SK-N-SH (cell line): ENCODE measurements around the gene MAN2A2. TPM values are rescaled to one million over a fixed set of nuclear protein-coding genes. Genes with fewer than 3 reads are reported as not detected.

ENCODE experiments used
- CTCF ChIA-PET: fragments of 300-600, 350-600 bp; formaldehyde crosslinking; extraction: SDS; loops from one replicate; lab custom pipeline; 2021; lab: Yijun Ruan, JAX
- POLR2A ChIA-PET: fragments of 350-600 bp; sonication (Branson Sonifier 250); formaldehyde crosslinking; extraction: SDS; loops from one replicate; lab custom pipeline; 2020; ENCODE audit warnings: antibody characterized with exemption, inconsistent platforms; lab: Yijun Ruan, JAX
- DNase-seq: peaks from one replicate; pipeline ENCODE4 v3.0.0; 2012
- H2AFZ ChIP-seq: fragments of 200-600 bp; sonication (generic); 2 replicates; pipeline ENCODE4 v1.8.1; 2016; ENCODE audit warnings: antibody characterized with exemption, mild to moderate bottlenecking, low read depth
- H3F3A ChIP-seq: fragments of 200-600 bp; sonication (generic); replicated peaks from 2 replicates; pipeline ENCODE3; 2016; ENCODE audit warnings: antibody characterized with exemption, mild to moderate bottlenecking; ENCODE audit not compliant: insufficient read depth
- H3K27ac ChIP-seq, 2 experiments: fragments of 200-500 bp in 1 of 2; fragments of 200-600 bp in 1 of 2; sonication (Bioruptor generic) in 1 of 2; sonication (generic), shearing (Covaris generic) in 1 of 2; 2 replicates each; pipeline versions ENCODE4 v1.5.1 to v1.6.1; 2014 to 2016; ENCODE audit warnings: low read depth in 2 of 2, inconsistent platforms in 1 of 2, low read length in 1 of 2, mild to moderate bottlenecking in 1 of 2, mixed read lengths in 1 of 2
- H3K27me3 ChIP-seq: fragments of 200-600 bp; sonication (generic), shearing (Covaris generic); 2 replicates; pipeline ENCODE4 v1.6.1; 2016; ENCODE audit warnings: mixed run types; ENCODE audit not compliant: insufficient read depth
- H3K36me3 ChIP-seq, 2 experiments: fragments of 200-500 bp in 1 of 2; fragments of 200-600 bp in 1 of 2; sonication (Bioruptor generic) in 1 of 2; sonication (generic) in 1 of 2; replicated peaks in 1 of 2; 2 replicates each; pipeline versions ENCODE3 to v1.5.1; 2014 to 2016; ENCODE audit warnings: low read length in 1 of 2, mild to moderate bottlenecking in 1 of 2; ENCODE audit not compliant: insufficient read depth in 2 of 2, control insufficient read depth in 1 of 2
- H3K4me1 ChIP-seq, 2 experiments: fragments of 200-500 bp in 1 of 2; fragments of 200-600 bp in 1 of 2; sonication (Bioruptor generic) in 1 of 2; sonication (generic), shearing (Covaris generic) in 1 of 2; 2 replicates each; pipeline versions ENCODE4 v1.5.1 to v1.6.1; 2014 to 2016; ENCODE audit warnings: low read depth in 1 of 2, low read length in 1 of 2, mixed run types in 1 of 2; ENCODE audit not compliant: insufficient read depth in 2 of 2, control insufficient read depth in 1 of 2
- H3K4me2 ChIP-seq: fragments of 200-600 bp; sonication (generic), shearing (Covaris generic); 2 replicates; pipeline ENCODE4 v1.6.1; 2017; ENCODE audit warnings: mixed run types
- H3K4me3 ChIP-seq, 2 experiments: fragments of 200-500 bp in 1 of 2; fragments of 200-600 bp in 1 of 2; sonication (Bioruptor generic) in 1 of 2; sonication (generic), shearing (Covaris generic) in 1 of 2; 2 replicates each; pipeline versions ENCODE4 v1.5.1 to v1.8.1; 2014 to 2016; ENCODE audit warnings: low read depth in 2 of 2, inconsistent platforms in 1 of 2, low read length in 1 of 2, mild to moderate bottlenecking in 1 of 2, mixed read lengths in 1 of 2, moderate library complexity in 1 of 2
- H3K79me2 ChIP-seq: fragments of 200-600 bp; sonication (generic); 2 replicates; pipeline ENCODE4 v1.8.1; 2017; ENCODE audit warnings: mild to moderate bottlenecking; ENCODE audit not compliant: insufficient read depth
- H3K9ac ChIP-seq: fragments of 200-600 bp; sonication (generic); 2 replicates; pipeline ENCODE4 v1.6.1; 2017; ENCODE audit warnings: mixed run types
- H3K9me2 ChIP-seq: fragments of 200-600 bp; sonication (generic); 2 replicates; pipeline ENCODE4 v1.6.1; 2017; ENCODE audit warnings: mixed run types
- H3K9me3 ChIP-seq: fragments of 200-600 bp; sonication (generic); 2 replicates; pipeline ENCODE4 v1.6.1; 2017; ENCODE audit warnings: mixed run types, mild to moderate bottlenecking, moderate library complexity
- H4K20me1 ChIP-seq: fragments of 200-600 bp; sonication (generic); 2 replicates; pipeline ENCODE4 v1.6.1; 2017; ENCODE audit warnings: mild to moderate bottlenecking, mixed run types; ENCODE audit not compliant: insufficient read depth
- RCOR1 ChIP-seq: fragments of 150-350 bp; IDR thresholded peaks from 2 replicates; pipeline ENCODE4 v1.6.1; 2017; ENCODE audit warnings: antibody characterized with exemption, low read length
- RXRA ChIP-seq: IDR thresholded peaks from 2 replicates; pipeline ENCODE4 v1.4.0; 2012; ENCODE audit warnings: low read depth, mild to moderate bottlenecking, borderline replicate concordance
- SIN3A ChIP-seq: IDR thresholded peaks from 2 replicates; pipeline ENCODE4 v1.6.1; 2012; ENCODE audit warnings: low read depth, mild to moderate bottlenecking, low read length, moderate library complexity, borderline replicate concordance
- YY1 ChIP-seq: IDR thresholded peaks from 2 replicates; pipeline ENCODE4 v1.4.0; 2012; ENCODE audit warnings: low read depth, mild to moderate bottlenecking
- WGBS: methylation state at CpG from one replicate; pipeline ENCODE4 v1.1.6; 2017; ENCODE audit warnings: low lambda C conversion rate; 5-methylcytosine and 5-hydroxymethylcytosine counted together
- polyA plus RNA-seq, 3 experiments: library from polyadenylated mRNA; depleted of rRNA; stranded (reverse); fragments of >200 nt; gene quantifications; 2 replicates each; pipeline ENCODE4 v1.2.3, GENCODE V29; 2012
- small RNA-seq, 7 experiments: library from RNA; depleted of rRNA; stranded (forward); fragments of <200 nt; gene quantifications; one replicate each; pipeline ENCODE3, GENCODE V24; 2012
- TF ChIP-seq, protein P1 (sequence below): fragments of 150-350 bp; IDR thresholded peaks from 2 replicates; pipeline ENCODE4 v1.6.1; 2017; ENCODE audit warnings: antibody characterized with exemption, low read length, low read depth, borderline replicate concordance

Gene MAN2A2
- polyA plus RNA-seq, 1 of the 3 experiments (the other 2 are of a cell fraction) = 35.0 TPM

DNA sequence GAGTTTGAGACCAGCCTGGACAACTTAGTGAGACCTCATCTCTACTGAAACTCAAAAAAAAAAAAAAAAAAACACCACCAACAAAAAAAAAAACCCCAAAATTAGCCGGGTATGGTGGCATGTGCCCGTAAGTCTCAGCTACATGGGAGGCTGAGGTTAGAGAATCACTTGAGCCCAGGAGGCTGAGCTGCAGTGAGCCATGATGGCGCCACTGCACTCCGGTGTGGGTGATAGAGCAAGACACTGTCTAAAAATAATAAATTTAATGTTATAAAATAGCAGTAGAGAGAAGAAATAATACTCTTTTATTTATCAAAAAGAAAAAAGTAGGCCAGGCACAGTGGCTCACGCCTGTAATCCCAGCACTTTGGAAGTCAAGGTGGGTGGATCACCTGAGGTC is 69.0 kb downstream of the MAN2A2 start:
- Histone ChIP-seq H3K4me1 (no peaks in the 10 kb centered on the region), H3K79me2 (peaks cover 3% of the 10 kb centered on the region), H3K4me2 (no peak overlapping the region), H3F3A (peaks cover 2% of the 10 kb centered on the region), H3K4me3 (no peak overlapping the region), H3K27me3 (no peaks in the 10 kb centered on the region), H3K9me3 (no peaks in the 10 kb centered on the region), H3K9me2 (no peaks in the 10 kb centered on the region), H2AFZ (no peak overlapping the region), H3K9ac (no peak overlapping the region), H3K36me3 (peaks cover 48 to 50% of the 10 kb centered on the region in 2 experiments), H3K27ac (no peak overlapping the region), H4K20me1 (no peaks in the 10 kb centered on the region)
- WGBS = 83% methylated on average over 5 of the region's 5 CpGs
- TF ChIP-seq YY1 = no peak
- TF ChIP-seq, protein P1, sequence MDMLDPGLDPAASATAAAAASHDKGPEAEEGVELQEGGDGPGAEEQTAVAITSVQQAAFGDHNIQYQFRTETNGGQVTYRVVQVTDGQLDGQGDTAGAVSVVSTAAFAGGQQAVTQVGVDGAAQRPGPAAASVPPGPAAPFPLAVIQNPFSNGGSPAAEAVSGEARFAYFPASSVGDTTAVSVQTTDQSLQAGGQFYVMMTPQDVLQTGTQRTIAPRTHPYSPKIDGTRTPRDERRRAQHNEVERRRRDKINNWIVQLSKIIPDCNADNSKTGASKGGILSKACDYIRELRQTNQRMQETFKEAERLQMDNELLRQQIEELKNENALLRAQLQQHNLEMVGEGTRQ = no peak
- no peak for TF ChIP-seq SIN3A
- TF ChIP-seq RXRA = no peak
- TF ChIP-seq RCOR1 = no peak
- no peak for DNase-seq
- ChIA-PET CTCF (interaction anchor here (1.1 to 7.3 kb wide), 3 partner anchors 14 to 61 kb away, joined by 3 to 74 read pairs (median 4); no protein-coding TSS in a partner anchor), POLR2A (interaction anchor here (1.1 kb wide), 1 partner anchor 12 kb away, joined by 3 read pairs; no protein-coding TSS in a partner anchor)

Small RNA genes within 50 kb of the gene (small RNA-seq; reads per million reads assigned to genes)
- 0 reads per million in 7 experiments for gene RN7SL363P

Other genes starting within 250 kb of the MAN2A2 start
- 2.7 and 2.9 TPM in 2 replicates for gene BLM, start 186.0 kb upstream of the MAN2A2 start, polyA plus RNA-seq (2012; rRNA removed)
- 33.5 and 40.8 TPM in 2 replicates for gene FURIN, start 34.7 kb upstream of the MAN2A2 start, polyA plus RNA-seq (2012; rRNA removed)
- gene FES, start 18.8 kb upstream of the MAN2A2 start, polyA plus RNA-seq (2012; rRNA removed) = 0.03 and 0.13 TPM in 2 replicates
- 24.2 and 25.8 TPM in 2 replicates for gene HDDC3, start 29.2 kb downstream of the MAN2A2 start, polyA plus RNA-seq (2012; rRNA removed)
- gene UNC45A, start 32.0 kb downstream of the MAN2A2 start, polyA plus RNA-seq (2012; rRNA removed) = 85.1 and 89.4 TPM in 2 replicates
- gene RCCD1, start 51.6 kb downstream of the MAN2A2 start, polyA plus RNA-seq (2012; rRNA removed) = 19.5 and 21.2 TPM in 2 replicates
- 125 and 132 TPM in 2 replicates for gene PRC1, start 91.2 kb downstream of the MAN2A2 start, polyA plus RNA-seq (2012; rRNA removed)
- gene VPS33B, start 119.3 kb downstream of the MAN2A2 start, polyA plus RNA-seq (2012; rRNA removed) = 16.6 and 25.3 TPM in 2 replicates
- not detected in 2 replicates for gene SV2B, start 197.0 kb downstream of the MAN2A2 start, polyA plus RNA-seq (2012; rRNA removed)